HUES6 (cell line): ENCODE measurements around the gene ARHGEF3.

Experiments used
- H3K27ac ChIP-seq: 2 replicates; pipeline ENCODE4 v1.7.0; 2013; ENCODE audit warnings: low read depth, mild to moderate bottlenecking, low read length, inconsistent platforms
- H3K27me3 ChIP-seq: 2 replicates; pipeline ENCODE4 v1.6.1; 2013; ENCODE audit warnings: low read length; ENCODE audit not compliant: control insufficient read depth, insufficient read depth
- H3K36me3 ChIP-seq: 2 replicates; pipeline ENCODE4 v1.6.1; 2013; ENCODE audit warnings: low read length; ENCODE audit not compliant: control insufficient read depth, insufficient read depth
- H3K4me1 ChIP-seq: 2 replicates; pipeline ENCODE4 v1.6.1; 2013; ENCODE audit warnings: low read length; ENCODE audit not compliant: control insufficient read depth, insufficient read depth
- H3K4me3 ChIP-seq: 2 replicates; pipeline ENCODE4 v1.5.1; 2013; ENCODE audit warnings: low read depth, low read length
- H3K9ac ChIP-seq: one replicate; pipeline ENCODE4 v1.6.1; 2013; ENCODE audit warnings: mild to moderate bottlenecking, low read length
- H3K9me3 ChIP-seq: 2 replicates; pipeline ENCODE4 v1.6.1; 2013; ENCODE audit warnings: low read depth, low read length; ENCODE audit not compliant: control insufficient read depth, insufficient read depth

The ARHGEF3 gene

DNA sequence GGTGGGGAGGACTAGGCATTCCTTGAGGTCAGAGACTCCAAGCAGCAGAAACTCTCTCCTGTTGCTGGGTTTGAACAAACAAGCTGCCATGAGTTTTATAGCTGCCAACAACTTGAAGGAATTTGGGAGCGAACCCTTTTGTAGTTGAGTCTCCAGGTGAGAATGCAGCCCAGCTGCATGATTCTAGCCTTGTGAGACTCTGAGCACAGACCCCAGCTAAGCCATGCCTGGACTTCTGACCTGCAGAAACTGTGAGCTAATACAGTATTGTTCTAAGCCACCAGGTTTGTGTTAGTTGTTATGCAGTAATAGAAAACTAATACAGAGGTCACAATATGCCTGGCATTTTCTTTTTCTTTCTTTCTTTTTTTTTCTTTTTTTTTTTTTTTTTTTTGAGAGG lies 112.4 kb downstream of the ARHGEF3 start:
- H3K9me3 ChIP-seq: peaks cover 1% of the 10 kb centered on the region; the same call in 1 of the 2 replicates
- H3K27ac ChIP-seq: no peak overlapping the region
- H3K9ac ChIP-seq: no peak overlapping the region
- H3K4me3 ChIP-seq: no peak overlapping the region
- no peaks in the 10 kb centered on the region for H3K36me3 ChIP-seq
- H3K27me3 ChIP-seq: peaks cover 3% of the 10 kb centered on the region; the same call in 1 of the 2 replicates
- no peaks in the 10 kb centered on the region for H3K4me1 ChIP-seq

DNA sequence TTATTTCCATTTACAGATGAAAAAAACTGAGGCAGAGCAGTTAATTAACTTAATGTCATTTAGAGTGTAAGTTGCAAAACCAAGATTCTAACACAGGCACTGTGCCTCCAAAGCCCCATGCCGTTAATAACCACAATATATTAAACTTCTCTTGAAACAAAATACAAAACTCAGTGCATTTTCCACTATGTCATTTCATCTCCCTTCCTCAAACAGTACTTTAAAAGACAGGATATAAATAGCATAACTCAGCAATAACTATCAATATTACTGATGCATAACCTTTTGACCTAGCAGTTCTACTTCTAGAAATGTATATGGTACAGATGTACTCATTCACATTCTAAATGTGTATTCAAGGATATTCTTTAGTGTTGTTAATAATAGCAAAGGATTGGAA lies 113.6 kb downstream of the ARHGEF3 start:
- Histone ChIP-seq H3K9me3 (peaks cover 12% of the 10 kb centered on the region), H3K36me3 (no peaks in the 10 kb centered on the region), H3K9ac (no peak overlapping the region), H3K27ac (no peak overlapping the region), H3K4me3 (no peak overlapping the region), H3K4me1 (no peaks in the 10 kb centered on the region), H3K27me3 (peaks cover 13% of the 10 kb centered on the region; the same call in 1 of the 2 replicates)

DNA sequence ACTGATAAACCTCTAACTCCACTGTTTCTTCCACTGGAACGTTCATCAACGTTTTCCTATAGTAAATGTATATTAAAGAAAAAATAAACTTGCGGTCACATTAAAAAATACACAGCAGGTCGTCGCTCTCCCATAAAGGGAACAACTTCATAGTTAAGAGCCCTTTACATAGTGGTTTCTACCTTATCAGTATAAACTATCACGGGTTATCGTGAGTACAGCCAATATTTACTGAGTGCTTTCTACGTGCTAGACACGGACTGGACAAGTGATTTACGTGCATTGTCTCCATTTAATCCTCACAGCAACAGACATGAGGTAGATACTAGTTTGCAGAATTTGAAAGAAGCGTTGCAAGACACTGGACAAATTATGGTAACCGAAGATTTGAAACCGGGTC lies 117.7 kb downstream of the ARHGEF3 start:
- Histone ChIP-seq H3K9me3 (peaks cover 12% of the 10 kb centered on the region), H3K27me3 (peaks cover 13% of the 10 kb centered on the region; the same call in 1 of the 2 replicates), H3K9ac (no peak overlapping the region), H3K36me3 (peaks cover 4% of the 10 kb centered on the region; the same call in 1 of the 2 replicates), H3K27ac (no peak overlapping the region), H3K4me1 (peaks cover 23% of the 10 kb centered on the region), H3K4me3 (no peak overlapping the region)

DNA sequence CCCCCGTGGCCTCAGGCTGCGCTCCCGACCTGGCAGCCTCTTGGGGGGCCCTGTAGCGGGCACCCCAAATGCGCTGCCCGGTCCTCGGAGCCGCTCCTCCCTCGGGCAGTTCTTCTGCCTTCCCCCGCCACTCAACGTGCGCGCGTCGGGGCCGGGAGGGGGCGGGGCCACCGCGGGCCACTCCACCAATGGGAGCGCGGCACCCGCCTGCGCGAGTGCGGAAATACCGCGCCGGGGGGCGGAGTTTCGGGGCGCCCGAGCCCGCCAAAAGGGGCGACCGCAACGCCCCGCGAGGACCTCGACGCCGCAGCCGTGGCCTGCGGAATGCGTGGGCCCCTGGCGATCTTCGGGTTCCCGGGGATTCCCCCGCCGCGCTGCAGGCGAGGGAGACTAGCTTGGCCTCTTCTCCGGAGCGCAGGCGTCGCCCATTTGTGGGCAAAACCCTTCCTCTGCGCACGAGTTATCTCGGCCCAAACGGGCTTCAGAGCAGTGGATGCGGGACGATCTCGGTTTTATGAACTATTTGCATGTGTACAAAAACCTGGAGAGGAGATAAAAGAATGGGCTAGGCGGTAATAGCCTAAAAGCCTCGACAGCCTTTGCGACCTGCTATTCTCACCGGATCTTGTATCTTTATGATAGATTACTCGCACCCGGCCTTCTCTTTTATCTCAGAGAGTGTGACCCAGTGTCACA lies 118.5 kb downstream of the ARHGEF3 start, which contains the start of gene TASOR:
TASOR (minus strand) TSS at position 144 of the 696 bp plus-strand sequence. CDS start 259 bp downstream, outside the sequence.
- Histone ChIP-seq H3K27ac (peak within 1 kb of the TSS; percentile 100), H3K4me3 (peak within 1 kb of the TSS; percentile 89), H3K4me1 (peaks cover 23% of the 10 kb centered on the region), H3K27me3 (peaks cover 13% of the 10 kb centered on the region; the same call in 1 of the 2 replicates), H3K9ac (peak within 1 kb of the TSS; percentile 96), H3K36me3 (peaks cover 4% of the 10 kb centered on the region; the same call in 1 of the 2 replicates), H3K9me3 (peaks cover 12% of the 10 kb centered on the region)

DNA sequence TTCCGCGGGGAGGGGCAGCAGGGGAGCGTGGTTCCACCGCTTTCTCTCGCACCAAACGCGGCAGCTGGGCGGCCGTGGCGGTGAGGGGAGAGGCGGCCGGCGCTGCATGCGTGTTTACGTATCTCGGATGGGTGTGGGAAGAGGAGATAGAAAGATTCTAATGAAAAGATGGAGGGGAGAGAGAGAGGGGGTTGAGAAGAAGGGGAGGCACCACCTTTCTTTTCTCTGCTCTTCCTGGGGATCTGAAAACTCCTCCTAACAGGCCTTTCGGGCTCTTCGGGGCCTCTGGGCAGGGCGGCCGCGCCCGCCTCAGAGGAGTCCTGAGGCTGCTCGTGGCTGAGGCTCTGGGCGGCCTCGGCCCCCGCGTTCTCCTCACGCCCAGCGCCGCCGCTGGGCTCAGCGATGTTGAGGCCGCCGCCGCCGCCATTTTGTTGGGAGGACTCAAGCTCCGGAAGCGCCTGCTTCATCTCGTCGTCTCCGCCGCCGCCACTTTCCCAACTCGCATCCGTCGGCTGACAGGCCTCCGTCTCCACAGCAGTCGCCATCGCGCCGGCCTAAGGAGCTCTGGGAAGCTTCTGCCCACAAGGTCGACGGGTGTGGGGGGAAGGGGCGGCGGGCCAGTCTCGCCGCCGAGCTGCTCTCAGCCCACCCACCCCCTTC lies 119.2 kb downstream of the ARHGEF3 start:
- Histone ChIP-seq H3K36me3 (peaks cover 4% of the 10 kb centered on the region; the same call in 1 of the 2 replicates), H3K4me1 (peaks cover 23% of the 10 kb centered on the region), H3K4me3 (peak overlapping the region; percentile 89), H3K27me3 (peaks cover 13% of the 10 kb centered on the region; the same call in 1 of the 2 replicates), H3K9ac (peak overlapping the region; percentile 96), H3K27ac (peak overlapping the region; percentile 100), H3K9me3 (peaks cover 12% of the 10 kb centered on the region)

DNA sequence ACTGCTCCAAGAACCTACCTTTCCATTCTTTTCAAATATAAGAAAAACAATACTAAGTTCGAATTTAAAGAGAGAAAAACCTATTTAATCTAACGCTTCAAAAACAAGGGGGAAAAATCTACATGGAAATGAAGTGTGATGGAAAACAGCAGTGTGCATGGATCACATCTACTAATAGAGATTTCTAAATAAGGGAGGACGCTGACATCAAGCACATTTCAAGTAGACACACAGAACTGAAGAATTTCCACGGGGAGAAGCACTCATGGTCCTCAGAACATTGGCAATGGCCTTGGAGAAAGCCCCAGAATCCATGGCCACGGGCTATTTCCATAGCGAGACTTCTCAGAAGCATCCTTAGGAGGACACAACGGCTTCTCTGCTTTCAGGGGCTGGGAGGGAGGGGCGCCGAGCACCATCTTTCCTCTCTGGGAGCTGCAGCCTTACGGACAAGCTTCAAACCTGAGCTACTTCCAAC lies 119.7 kb downstream of the ARHGEF3 start:
- Histone ChIP-seq H3K27ac (peak overlapping the region; percentile 100), H3K9me3 (peaks cover 12% of the 10 kb centered on the region), H3K9ac (peak overlapping the region; percentile 96), H3K27me3 (peaks cover 13% of the 10 kb centered on the region; the same call in 1 of the 2 replicates), H3K4me1 (peaks cover 23% of the 10 kb centered on the region), H3K4me3 (peak overlapping the region; percentile 89), H3K36me3 (peaks cover 4% of the 10 kb centered on the region; the same call in 1 of the 2 replicates)

DNA sequence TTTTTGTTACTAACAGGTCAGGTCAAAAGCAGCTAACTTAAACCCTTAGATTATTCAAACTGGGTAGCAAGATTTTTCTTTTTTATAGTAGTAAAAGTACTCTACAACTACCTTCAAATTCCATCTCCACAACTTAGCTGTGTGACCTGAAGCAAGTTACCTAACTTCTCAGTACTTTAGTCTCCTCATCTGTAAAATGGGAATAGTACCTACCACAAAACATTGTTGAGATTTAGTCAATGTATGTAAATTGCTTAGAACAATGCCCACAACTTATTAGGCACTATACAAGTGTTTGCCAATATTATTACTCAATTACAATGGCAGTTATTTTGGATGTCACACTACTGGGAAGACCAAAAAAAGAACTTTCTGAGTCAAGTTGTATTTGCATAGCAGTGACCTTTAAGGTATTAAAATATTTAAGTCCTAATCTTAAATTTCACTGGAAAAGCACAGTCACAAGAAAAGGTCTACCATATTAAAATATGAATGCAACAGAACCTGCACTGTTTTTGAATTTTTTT lies 121.6 kb downstream of the ARHGEF3 start:
- H3K4me3 ChIP-seq: peak overlapping the region; percentile 89; the same call in 1 of the 2 replicates
- no peak overlapping the region for H3K9ac ChIP-seq

More for the DNA sequence above, 121.6 kb downstream of the ARHGEF3 start:
- Histone ChIP-seq H3K27me3 (peaks cover 13% of the 10 kb centered on the region; the same call in 1 of the 2 replicates), H3K4me1 (peaks cover 23% of the 10 kb centered on the region), H3K36me3 (peaks cover 4% of the 10 kb centered on the region; the same call in 1 of the 2 replicates), H3K9me3 (peaks cover 12% of the 10 kb centered on the region), H3K27ac (no peak overlapping the region)
